Adrenal gland (tissue), 12 donors: Measurements from ENCODE around the gene VPS26B. TPM values are rescaled to one million over a fixed set of nuclear protein-coding genes. Genes with fewer than 3 reads are reported as not detected.

Source experiments
- DNase-seq, 7 donors: peaks; one replicate each; pipeline ENCODE4 v3.0.0-alpha.2; 2019 to 2020
- H3K27ac ChIP-seq, 5 donors: fragments of 200-600 bp; sonication (generic) in 4 of 5; 1 replicate in 3 of 5; 2 replicates in 2 of 5; pipeline versions ENCODE4 v1.5.1 to v1.8.0; 2016 to 2020; ENCODE audit warnings: mild to moderate bottlenecking in 1 of 5
- H3K27me3 ChIP-seq: fragments of 200-600 bp; 2 replicates; pipeline ENCODE4 v1.8.0; 2021
- H3K36me3 ChIP-seq, 2 donors: fragments of 200-600 bp; replicated peaks in 1 of 2; 1 replicate in 1 of 2; 2 replicates in 1 of 2; pipeline versions ENCODE4 v1.5.1 to v1.8.0; 2018 to 2022
- H3K4me1 ChIP-seq, 2 donors: fragments of 200-600 bp; replicated peaks in 1 of 2; 1 replicate in 1 of 2; 2 replicates in 1 of 2; pipeline versions ENCODE4 v1.5.1 to v1.8.0; 2018 to 2021
- H3K4me3 ChIP-seq, 4 donors: fragments of 200-600 bp; sonication (generic) in 3 of 4; one replicate each; pipeline ENCODE4 v1.5.1; 2016 to 2018
- H3K9me3 ChIP-seq, 3 donors: fragments of 200-600 bp; sonication (generic) in 1 of 3; replicated peaks in 1 of 3; 1 replicate in 2 of 3; 2 replicates in 1 of 3; pipeline versions ENCODE4 v1.5.1 to v1.8.0; 2016 to 2021
- POLR2A ChIP-seq, 2 donors: fragments of 450-650 bp; IDR thresholded peaks; one replicate each; pipeline ENCODE4 v1.6.1; 2017; ENCODE audit warnings: antibody characterized with exemption in 2 of 2, mild to moderate bottlenecking in 2 of 2, moderate library complexity in 1 of 2
- WGBS, 4 donors: extraction: QIAGEN DNeasy Blood & Tissue Kit in 2 of 4; methylation state at CpG; one replicate each; pipeline versions ENCODE4 v1.1.5 to v1.1.7; 2013 to 2017; 5-methylcytosine and 5-hydroxymethylcytosine counted together
- intact Hi-C, 2 donors: fragments of 100-400 bp; cut with DNase I; formaldehyde crosslinking; loops; one replicate each; pipeline versions ENCODE4 v1.14.1 to v1.15.0; 2022 to 2023
- polyA plus RNA-seq, 3 donors: library from polyadenylated mRNA; stranded (reverse); fragments of 200-250 nt in 2 of 3; fragments of 350-450 nt in 1 of 3; fragmentation: Illumina TruSeq in 1 of 3; extraction: RNeasy Lipid Tissue Mini Kit (QIAGEN cat#74804) in 1 of 3; gene quantifications; one replicate each; pipeline ENCODE4 v1.2.3, GENCODE V29; 2013 to 2014
- total RNA-seq, 9 donors: library from RNA; depleted of rRNA in 4 of 9; stranded (reverse); fragments of >200 nt in 4 of 9; fragments of 120-200 nt in 1 of 9; fragmentation: NEBNext Ultra II Directional in 1 of 9; extraction: Animal tissue kit (Norgen Biotek cat#: 25700) in 1 of 9; gene quantifications; one replicate each; pipeline versions ENCODE4 v1.1.0 to v1.2.4, GENCODE V29; 2013 to 2023
- TF ChIP-seq, protein P1 (sequence below), 6 experiments: fragments of 450-650 bp in 4 of 6; fragments of 200-600 bp in 2 of 6; sonication (generic) in 1 of 6; IDR thresholded peaks; 1 replicate in 5 of 6; 2 replicates in 1 of 6; pipeline versions ENCODE4 v1.5.1 to v1.8.0; 2016 to 2021; ENCODE audit warnings: antibody characterized with exemption in 6 of 6, mild to moderate bottlenecking in 2 of 6, moderate library complexity in 1 of 6
- donor health status: healthy with polysubstance abuse.
- donor health status: Bipolar disorder and iron deficiency.
- donor health status: DM: yes; HTN: yes; CAD: no.
- donor health status: DM: no; HTN: no; CAD: no.
- donor health status: DM: no; HTN: no; CAD: no.
- donor health status: DM: yes; HTN: yes; CAD: no.

VPS26B gene
- total and polyA plus RNA-seq, 12 donors = 25.3 to 74.6 (median 42.1) TPM

DNA sequence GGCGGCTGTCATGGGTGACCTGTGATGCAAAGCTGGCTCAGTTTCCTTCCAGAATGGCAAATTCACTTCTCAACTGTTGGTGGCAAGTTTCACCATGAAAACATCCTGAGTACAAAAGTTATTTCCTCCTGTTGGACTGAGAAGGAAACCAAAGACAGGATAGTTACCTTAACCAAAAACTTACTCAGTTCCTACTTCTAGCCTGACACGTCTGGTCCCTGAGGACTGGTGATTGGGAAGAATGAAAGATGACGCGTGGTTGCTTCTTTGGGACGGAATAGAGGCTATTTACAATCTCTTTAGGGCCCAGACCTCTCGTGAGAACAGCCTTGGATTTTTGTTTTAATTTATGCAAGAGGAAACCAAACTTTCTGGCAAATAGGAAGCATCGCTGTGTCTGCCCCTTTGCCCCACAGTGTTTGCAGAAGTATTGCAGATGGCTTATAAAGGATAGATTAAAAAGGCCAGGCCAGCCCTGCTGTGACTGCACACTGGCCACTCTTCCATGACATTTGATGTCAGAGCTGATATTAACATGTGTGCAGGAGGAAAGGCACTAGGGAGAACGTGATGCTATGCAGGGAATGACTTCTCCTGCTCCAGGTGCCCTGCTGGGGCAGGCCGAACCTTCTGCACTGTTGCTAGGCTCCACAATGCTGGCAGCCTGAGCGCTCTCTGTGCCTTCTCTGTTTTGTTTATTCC lies 7.6 kb downstream of the VPS26B start:
- no peaks in the 10 kb centered on the region for H3K27me3 ChIP-seq
- WGBS, 4 donors = 64 to 72% (median 67%) methylated on average over 9 to 10 of the region's 10 CpGs
- no peak for TF ChIP-seq POLR2A (IDR thresholded peaks at IDR 0.05)
- TF ChIP-seq, protein P1, sequence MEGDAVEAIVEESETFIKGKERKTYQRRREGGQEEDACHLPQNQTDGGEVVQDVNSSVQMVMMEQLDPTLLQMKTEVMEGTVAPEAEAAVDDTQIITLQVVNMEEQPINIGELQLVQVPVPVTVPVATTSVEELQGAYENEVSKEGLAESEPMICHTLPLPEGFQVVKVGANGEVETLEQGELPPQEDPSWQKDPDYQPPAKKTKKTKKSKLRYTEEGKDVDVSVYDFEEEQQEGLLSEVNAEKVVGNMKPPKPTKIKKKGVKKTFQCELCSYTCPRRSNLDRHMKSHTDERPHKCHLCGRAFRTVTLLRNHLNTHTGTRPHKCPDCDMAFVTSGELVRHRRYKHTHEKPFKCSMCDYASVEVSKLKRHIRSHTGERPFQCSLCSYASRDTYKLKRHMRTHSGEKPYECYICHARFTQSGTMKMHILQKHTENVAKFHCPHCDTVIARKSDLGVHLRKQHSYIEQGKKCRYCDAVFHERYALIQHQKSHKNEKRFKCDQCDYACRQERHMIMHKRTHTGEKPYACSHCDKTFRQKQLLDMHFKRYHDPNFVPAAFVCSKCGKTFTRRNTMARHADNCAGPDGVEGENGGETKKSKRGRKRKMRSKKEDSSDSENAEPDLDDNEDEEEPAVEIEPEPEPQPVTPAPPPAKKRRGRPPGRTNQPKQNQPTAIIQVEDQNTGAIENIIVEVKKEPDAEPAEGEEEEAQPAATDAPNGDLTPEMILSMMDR (IDR thresholded peaks at IDR 0.05) = no peak
- DNase-seq = no peak
- intact Hi-C loops = no loop called here
- no peaks in the 10 kb centered on the region for H3K9me3 ChIP-seq
- peaks cover 0 to 17% of the 10 kb centered on the region in 2 donors for H3K36me3 ChIP-seq
- no peak overlapping the region for H3K4me3 ChIP-seq
- peaks cover 8 to 46% of the 10 kb centered on the region in 2 donors for H3K4me1 ChIP-seq
- no peak overlapping the region for H3K27ac ChIP-seq

DNA sequence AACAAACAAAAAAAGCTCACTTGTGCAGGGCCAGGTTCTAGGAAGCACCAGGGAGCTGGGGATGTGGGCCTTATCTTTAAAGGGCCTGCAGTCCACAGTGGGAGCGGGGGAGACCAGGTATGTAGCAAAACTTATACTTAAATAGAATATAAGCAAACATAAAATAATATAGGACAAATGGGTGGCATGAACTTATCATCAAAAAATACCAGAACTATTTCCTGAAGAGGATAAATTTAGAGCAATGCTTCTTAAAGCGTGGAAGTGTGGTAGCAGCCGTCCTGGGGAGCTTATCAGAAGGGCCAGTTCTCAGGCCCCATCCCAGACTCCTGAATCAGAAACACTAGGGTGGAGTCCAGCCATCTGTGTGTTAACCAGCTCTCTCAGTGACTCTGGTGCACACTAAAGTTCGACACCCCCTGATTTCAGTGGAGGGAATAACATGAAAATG lies 9.3 kb downstream of the VPS26B start:
- intact Hi-C loops = no loop called here
- Histone ChIP-seq H3K27me3 (no peaks in the 10 kb centered on the region), H3K4me3 (no peak overlapping the region), H3K9me3 (no peaks in the 10 kb centered on the region), H3K36me3 (peaks cover 0 to 24% of the 10 kb centered on the region in 2 donors), H3K27ac (no peak overlapping the region), H3K4me1 (peaks cover 8 to 34% of the 10 kb centered on the region in 2 donors)
- DNase-seq = no peak
- TF ChIP-seq, protein P1 (IDR thresholded peaks at IDR 0.05) = no peak
- TF ChIP-seq POLR2A (IDR thresholded peaks at IDR 0.05) = no peak
- WGBS, 4 donors = 91 to 98% (median 93%) methylated on average over 4 of the region's 4 CpGs

DNA sequence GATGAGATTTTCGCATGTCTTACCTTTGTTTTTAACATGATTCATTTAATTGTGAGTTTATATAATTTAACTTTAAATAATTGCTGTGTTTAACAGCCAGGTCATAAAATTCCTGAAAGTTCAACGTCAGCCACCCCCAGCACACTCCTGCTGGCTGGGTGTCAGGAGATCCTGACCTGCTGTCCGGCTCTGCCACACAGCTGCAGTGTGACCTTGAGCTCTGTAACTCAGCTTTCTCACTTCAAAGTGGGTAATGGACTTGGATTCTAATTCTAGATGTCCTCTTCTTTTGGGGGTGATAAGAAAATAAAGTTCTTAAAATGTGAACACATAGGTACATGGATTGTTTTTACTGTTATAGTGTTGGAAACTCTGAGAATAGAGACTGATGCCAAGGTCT lies 10.9 kb downstream of the VPS26B start:
- intact Hi-C loops = no loop called here
- H3K27ac ChIP-seq = no peak overlapping the region
- H3K9me3 ChIP-seq = no peaks in the 10 kb centered on the region
- H3K4me1 ChIP-seq = peaks cover 6 to 19% of the 10 kb centered on the region in 2 donors
- H3K4me3 ChIP-seq = no peak overlapping the region
- no peaks in the 10 kb centered on the region for H3K27me3 ChIP-seq
- peak in 4 of 7 donors; percentile 52 to 66 (median 56) for DNase-seq
- 63 to 72% (median 67%) methylated on average over 3 of the region's 3 CpGs for WGBS, 4 donors
- TF ChIP-seq, protein P1 (IDR thresholded peaks at IDR 0.05) = no peak
- no peak for TF ChIP-seq POLR2A (IDR thresholded peaks at IDR 0.05)
- H3K36me3 ChIP-seq = peaks cover 0 to 41% of the 10 kb centered on the region in 2 donors

DNA sequence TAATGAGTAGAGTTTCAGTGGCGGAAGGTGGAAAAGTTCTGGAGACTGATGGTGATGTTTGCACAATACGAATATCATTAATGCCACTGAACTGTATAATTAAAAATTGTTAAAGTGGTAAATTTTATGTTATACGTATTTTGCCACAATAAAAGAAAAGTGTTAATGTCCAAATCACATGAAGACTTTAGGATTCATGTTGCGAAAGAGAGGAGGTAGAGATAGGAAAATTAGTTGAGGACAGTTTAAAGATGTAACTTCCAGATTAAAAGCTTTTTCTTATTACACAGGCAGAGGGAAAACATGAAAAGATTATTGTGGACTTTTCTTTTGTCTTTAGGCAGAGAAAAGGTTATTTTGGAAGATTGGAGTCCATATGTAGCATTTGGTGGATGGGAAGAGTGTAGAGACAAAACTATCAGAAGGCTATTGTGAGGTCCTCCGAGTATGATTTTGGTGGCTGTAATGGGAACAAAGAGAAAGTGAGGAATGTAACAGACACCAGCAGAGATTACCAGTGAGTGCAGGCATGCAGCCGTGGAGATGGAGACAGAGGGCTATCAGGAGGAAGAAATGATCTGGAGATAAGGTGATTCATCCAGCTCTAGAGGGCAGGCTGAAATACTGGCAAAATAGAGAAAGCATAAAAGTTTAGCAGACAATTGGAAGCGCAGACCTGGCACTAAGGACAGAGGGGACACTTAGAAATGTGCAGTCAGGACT lies 12.5 kb downstream of the VPS26B start:
- H3K36me3 ChIP-seq = peaks cover 0 to 54% of the 10 kb centered on the region in 2 donors
- H3K27ac ChIP-seq = no peak overlapping the region
- H3K9me3 ChIP-seq = no peaks in the 10 kb centered on the region
- H3K4me3 ChIP-seq = no peak overlapping the region
- TF ChIP-seq, protein P1 (IDR thresholded peaks at IDR 0.05) = no peak
- TF ChIP-seq POLR2A (IDR thresholded peaks at IDR 0.05) = no peak
- WGBS, 4 donors = 86 to 90% (median 88%) methylated on average over 7 of the region's 7 CpGs
- peaks cover 4 to 11% of the 10 kb centered on the region in 2 donors for H3K4me1 ChIP-seq
- intact Hi-C loops = no loop called here
- no peaks in the 10 kb centered on the region for H3K27me3 ChIP-seq
- DNase-seq = peak in 2 of 7 donors; percentile 24 to 30
